NOMO-1 (cell line): ENCODE measurements around the gene DLEC1.

Source experiments
- DNase-seq, 2 experiments: peaks; one replicate each; lab custom pipeline; 2025; ENCODE audit not compliant: unreplicated experiment in 2 of 2; lab: John Stamatoyannopoulos, UW

Gene DLEC1

GRCh38 chr3:38000965-38001455, 38.0 kb upstream of the DLEC1 start:
- no peak for DNase-seq

- DNase-seq, result no peak
Measured at GRCh38 chr3:38001456-38002081, 37.4 kb upstream of the DLEC1 start.

GRCh38 chr3:38002291-38002876, 36.6 kb upstream of the DLEC1 start:
- DNase-seq, result no peak

- no peak for DNase-seq
Measured at GRCh38 chr3:38002940-38003339, 36.1 kb upstream of the DLEC1 start.

GRCh38 chr3:38003371-38003816, 35.6 kb upstream of the DLEC1 start:
- peak in 1 of 2 experiments; percentile 10 for DNase-seq

GRCh38 chr3:38003817-38004414, 35.1 kb upstream of the DLEC1 start:
- DNase-seq, result no peak

GRCh38 chr3:38004415-38005075, 34.5 kb upstream of the DLEC1 start:
- DNase-seq, result peak in 1 of 2 experiments; percentile 37

- no peak for DNase-seq
Measured at GRCh38 chr3:38005076-38006020, 33.7 kb upstream of the DLEC1 start.

- no peak for DNase-seq
Measured at GRCh38 chr3:38006031-38006430, 33.0 kb upstream of the DLEC1 start.

- DNase-seq, result no peak
Measured at GRCh38 chr3:38006445-38006995, 32.5 kb upstream of the DLEC1 start.

GRCh38 chr3:38007754-38008090, 31.3 kb upstream of the DLEC1 start:
- DNase-seq, result no peak

- DNase-seq, result no peak
Measured at GRCh38 chr3:38008191-38008701, 30.8 kb upstream of the DLEC1 start.

GRCh38 chr3:38008971-38009580, 29.9 kb upstream of the DLEC1 start:
- DNase-seq, result no peak

- peak; percentile 15 to 23 for DNase-seq
Measured at GRCh38 chr3:38009807-38010591, 29.0 kb upstream of the DLEC1 start.

GRCh38 chr3:38011111-38011510, 27.9 kb upstream of the DLEC1 start:
- DNase-seq, result no peak

GRCh38 chr3:38015485-38015884, 23.5 kb upstream of the DLEC1 start:
- no peak for DNase-seq

- DNase-seq, result no peak
Measured at GRCh38 chr3:38015984-38016383, 23.0 kb upstream of the DLEC1 start.

GRCh38 chr3:38016410-38016809, 22.6 kb upstream of the DLEC1 start:
- DNase-seq, result no peak
